Hypothalamus (tissue), 51 donors: ENCODE measurements around the gene PA2G4.

Source experiments
- DNase-seq, 51 donors: peaks; one replicate each; lab custom pipeline; 2025; lab: John Stamatoyannopoulos, UW

The PA2G4 gene

DNA sequence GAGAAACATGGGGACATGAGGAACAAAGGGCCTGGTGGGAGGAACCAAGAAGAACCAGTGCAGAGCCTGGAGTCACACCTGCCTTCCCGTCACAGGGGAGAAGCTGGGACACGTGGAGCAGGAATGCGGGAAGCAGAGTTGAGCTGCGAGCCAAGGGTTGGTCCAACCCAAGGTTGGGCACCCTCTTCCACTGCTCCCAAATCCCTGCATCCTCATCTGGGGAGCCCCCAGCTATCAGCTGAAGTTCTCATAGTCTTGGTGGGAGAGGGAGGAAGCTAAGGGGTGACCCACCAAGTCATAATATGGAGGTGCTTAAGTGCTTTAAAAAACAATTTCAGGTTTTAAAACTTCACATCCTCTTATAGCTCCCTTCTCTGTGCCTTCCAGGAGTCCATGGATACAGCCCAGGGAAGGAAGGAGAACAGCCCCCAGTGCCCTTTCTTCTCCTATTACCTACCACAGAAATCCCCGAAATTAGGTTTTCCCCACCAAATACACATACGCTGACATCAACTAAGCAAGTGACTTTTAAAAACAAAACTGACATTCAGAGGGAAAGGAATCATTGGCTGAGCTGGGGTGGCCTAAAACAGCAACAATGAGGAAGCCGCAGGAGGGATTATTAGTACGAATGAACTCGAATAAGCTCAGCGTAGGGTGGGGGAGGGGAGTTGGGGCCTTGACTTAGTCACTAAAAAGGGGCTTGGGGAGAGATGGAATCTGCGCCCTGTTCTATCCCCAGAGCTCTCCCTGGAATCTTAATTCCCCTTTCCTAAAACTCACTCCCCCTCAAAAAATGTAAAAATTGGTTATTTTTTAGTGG, 58.3 kb downstream of the PA2G4 start:
- DNase-seq = no peak
